HK-2 (cell line): ENCODE measurements around the gene OTOP3.
"Not testable (repeated sequence)": the region's sequence is repeated elsewhere in the genome, so short reads cannot be mapped to it uniquely, and the experiment has no call there.

Source experiments
- DNase-seq: peaks from one replicate; pipeline ENCODE4 v3.0.0-alpha.2; 2018; ENCODE audit not compliant: unreplicated experiment

OTOP3 gene, protein sequence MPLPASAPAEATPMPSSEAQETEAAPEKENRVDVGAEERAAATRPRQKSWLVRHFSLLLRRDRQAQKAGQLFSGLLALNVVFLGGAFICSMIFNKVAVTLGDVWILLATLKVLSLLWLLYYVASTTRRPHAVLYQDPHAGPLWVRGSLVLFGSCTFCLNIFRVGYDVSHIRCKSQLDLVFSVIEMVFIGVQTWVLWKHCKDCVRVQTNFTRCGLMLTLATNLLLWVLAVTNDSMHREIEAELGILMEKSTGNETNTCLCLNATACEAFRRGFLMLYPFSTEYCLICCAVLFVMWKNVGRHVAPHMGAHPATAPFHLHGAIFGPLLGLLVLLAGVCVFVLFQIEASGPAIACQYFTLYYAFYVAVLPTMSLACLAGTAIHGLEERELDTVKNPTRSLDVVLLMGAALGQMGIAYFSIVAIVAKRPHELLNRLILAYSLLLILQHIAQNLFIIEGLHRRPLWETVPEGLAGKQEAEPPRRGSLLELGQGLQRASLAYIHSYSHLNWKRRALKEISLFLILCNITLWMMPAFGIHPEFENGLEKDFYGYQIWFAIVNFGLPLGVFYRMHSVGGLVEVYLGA

DNA sequence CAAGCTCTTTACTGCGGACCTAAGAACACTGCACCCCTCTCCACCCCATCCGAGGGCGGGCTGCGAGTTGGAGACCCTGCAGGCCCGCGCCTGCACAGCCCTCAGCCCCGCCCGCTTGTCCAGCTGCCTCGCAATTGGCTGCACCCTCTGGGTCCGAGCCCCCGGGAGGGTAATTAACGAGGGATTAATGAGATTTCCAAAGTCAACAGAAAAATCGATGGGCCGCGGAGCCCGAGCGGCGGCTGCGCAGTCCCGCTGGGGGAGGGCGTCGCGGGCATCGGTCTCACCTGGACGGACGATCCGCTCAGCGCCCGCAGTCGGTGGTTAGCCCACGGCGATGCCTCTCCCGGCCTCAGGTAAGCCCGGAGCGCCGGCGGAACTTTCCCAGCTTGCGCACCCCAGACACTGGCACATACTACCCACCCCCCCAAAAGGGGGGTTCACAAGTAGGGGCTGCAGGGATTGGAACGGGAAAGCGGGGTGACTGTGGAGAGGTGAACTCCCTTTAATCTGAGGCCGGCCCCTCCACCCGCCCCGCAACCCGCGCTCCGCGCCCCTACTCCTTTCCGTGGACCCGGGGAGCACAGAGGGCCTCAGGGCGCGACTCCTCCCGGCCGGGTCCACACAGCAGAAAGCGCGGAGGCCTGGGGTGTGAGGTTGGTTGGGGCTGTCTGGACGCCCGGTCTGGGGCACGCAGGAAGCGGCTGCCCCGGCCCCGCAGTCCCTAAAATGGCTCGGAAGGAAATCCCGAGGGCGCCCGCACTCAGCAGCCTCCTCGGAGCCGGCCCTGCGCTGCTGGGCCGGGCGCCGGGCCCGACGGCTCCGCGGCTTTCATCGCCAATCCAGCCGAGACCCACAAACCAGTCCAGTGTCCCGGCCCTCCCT, at the start of gene OTOP3:
OTOP3 (plus strand) TSS at position 314 of the 885 bp plus-strand sequence; CDS start at position 338, 24 bp downstream.
- no peak for DNase-seq

DNA sequence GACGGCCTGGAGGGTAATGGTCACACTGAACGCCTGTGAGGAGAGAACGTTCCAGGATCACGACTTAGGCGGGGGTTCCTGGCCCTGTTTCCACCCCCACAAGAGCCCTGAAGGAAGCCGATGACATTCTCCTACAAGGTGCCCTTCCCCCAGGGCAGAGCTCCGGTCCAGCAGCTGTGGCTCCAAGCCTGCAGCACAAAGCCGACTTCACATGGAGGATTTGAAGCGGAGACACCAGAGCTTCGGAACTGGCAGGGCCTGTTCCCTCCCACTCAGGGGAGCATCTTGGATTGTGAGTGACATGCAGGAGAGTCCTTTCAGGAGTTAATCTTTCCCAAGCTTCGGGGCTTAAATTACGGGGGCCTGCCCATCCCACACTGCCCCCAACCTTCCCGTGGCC, 47.2 kb upstream of the OTOP3 start:
- no peak for DNase-seq

DNA sequence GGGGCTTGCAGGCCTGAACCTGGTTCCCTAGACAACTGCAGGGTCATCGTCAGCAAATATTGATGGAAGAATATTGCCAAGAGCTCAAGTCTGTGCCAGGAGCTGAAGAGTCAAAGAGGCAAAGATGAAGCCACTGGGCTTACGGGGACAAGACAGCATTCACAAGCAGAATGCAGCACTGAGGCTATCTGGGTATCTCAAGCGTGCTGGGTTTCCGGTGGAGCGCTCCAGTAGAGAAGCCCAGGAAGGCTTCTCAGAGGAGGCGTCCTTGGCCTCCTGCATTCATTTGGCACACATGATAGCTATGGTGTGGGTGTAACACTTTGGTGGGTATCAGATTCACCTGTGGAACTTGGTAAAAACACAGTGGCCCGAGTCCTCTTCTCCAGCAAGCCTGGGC, 45.1 kb upstream of the OTOP3 start:
- no peak for DNase-seq

DNA sequence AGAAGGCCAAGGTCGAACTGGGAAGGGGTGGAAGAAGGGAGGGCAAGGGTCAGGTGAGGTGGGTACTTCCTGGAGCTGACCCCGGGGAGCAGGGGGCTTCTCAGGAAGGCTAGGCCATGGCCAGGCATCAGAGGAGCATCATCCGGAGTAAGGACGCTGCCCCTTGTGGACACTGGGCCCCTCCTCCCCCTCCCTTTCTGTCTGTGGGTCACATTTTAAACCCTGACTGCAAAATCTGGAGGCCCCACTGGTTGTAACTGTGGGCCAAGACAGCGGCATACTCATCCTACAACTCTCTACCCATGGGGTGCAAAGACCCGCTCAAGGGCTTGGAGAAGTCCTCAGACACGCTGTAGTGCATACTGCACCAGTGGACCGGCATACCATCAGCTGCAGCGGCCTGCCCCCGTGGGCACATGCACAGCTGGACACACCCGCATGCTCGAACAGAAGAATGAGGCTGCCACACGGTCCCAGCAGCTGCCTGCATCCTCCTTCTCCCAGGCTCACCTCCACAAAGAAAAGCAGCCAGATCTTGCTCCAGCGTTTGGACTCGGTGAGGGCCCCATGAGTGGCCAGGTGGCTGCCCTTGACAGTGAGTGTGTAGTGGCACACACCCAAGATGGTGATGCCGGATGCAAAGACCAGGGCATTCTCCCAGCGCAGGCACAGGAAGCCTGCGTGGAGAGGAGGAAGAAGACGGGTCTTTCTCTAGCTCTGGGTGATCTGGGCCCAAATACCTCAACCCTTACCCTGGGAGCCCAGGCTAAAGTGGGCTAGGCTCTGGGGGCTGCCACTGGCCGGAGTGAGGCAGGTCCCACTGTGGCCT, 43.5 kb upstream of the OTOP3 start:
- DNase-seq = no peak

DNA sequence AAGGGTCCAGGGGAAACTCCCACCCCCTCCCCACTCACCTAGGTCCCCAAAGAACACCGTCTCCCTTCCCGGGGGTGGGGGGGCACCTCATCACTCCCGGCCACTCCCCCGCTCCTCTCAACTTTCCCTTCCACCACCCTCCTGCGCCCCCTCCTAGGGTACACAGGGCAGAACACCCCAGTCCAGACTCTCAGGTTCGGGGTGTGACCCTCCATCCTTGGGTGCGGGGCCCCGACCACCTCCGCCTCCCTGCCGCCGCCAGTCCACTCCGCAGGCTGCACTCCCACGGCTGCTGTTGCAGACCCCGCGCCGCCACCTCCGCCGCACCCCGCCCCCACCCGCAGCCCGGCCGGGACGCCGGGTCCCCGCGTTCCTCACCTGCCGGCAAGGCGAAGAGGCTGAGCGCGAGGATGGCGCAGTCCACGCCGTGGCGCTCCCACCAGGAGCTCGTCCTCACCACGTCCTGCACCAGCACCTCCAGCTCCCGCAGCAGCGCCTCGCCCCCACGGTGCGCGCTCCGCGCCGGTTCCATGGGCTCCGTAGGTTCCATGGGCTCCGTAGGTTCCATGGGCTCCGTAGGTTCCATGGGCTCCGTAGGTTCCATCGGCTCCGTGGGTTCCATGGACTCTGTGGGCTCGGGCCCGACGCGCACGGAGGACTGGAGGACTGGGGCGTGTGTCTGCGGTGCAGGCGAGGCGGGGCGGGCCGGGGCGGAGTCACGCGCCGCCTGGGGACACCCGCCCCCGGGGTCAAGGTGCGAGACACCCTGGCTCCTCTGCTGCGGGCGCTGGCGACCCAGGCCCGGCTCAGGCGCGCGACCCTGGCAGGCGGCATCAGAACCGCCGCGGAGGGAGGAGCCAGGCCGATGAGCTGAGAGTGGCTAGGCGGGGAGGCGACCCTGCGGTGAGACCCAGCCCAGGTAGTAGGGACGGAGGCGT, 42.5 kb upstream of the OTOP3 start, which contains the start of gene FADS6:
FADS6 (minus strand) TSS at position 660 of the 938 bp plus-strand sequence; CDS start at position 622, 38 bp downstream.
- DNase-seq = no peak

DNA sequence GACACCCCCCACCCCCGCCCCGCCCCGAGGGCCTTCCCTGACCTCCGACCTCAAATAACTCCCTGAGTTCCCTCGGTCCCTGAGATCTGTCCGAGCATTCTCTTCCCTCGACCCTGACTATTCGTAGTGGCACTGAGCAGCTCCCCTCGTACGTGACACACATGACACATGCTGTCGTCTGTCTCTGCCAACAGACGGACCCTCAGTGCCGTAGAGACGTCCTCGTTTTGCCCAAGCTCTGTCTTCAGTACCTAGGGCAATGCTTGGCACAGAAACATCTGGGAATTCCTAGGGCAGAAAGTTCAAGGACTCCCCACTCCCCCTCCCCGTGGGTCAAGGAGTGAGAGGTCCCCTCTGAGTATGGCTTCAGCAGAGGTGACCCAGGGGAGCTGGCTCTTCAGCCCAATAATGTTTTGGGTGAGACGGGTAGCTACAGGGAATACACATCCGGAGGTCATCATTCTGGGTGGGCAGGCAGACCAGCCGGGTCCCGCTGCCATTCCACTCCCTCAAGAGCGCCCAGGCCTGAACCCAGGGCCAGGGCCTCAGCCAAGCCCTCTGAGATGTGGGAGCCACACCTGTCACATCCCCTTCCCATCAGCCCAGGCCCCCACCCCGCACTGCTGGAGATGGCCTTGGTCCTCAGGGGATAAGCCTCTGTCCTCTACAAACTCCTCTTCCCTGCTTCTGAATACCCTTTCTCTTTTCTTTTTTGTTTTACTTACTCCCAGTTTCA, 41.6 kb upstream of the OTOP3 start:
- no peak for DNase-seq

DNA sequence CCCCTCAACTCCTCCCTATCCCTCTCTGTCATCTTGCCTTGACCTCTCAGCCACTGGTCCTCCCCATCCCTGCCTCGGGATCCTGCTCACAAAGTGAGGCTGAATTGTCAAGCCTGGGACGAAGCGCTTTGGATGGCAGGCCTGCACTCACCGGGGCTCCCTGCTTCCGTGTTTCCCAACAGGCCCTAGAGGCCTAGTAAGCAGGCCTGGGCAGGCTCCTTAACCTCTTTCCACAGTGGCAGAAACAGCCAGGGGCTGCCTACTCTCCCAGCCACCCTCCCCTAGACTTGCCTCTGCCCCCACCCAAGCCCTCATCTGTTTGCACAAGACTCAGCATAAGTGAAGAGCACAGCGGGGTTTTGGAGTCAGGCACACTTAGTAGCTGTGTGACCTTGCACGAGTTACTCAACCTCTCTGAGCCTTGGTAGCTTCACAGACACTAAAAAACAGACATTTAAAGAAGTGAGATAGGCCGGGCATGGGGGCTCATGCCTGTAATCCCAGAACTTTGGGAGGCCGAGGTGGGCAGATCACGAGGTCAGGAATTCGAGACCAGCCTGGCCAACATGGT, 37.2 kb upstream of the OTOP3 start:
- DNase-seq = no peak

DNA sequence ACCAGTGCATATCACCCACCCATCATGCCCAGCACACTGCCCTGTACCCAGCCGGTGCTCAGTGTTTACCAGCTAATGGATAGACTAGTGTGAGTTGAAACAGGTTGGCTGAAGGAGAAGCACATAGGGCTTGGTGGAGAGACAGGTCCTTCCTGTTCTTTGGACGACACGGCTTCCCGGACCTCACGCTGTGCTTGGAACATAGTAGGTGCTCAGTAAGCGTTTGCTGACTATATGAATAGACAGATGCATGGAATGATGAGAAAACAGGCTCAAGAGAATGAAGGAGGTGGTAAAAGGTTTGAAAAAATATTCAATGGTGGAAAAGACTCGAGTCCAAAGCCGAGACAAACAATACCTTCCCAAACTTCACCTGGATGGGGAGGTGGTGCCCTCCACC, 35.5 kb upstream of the OTOP3 start:
- DNase-seq = no peak

DNA sequence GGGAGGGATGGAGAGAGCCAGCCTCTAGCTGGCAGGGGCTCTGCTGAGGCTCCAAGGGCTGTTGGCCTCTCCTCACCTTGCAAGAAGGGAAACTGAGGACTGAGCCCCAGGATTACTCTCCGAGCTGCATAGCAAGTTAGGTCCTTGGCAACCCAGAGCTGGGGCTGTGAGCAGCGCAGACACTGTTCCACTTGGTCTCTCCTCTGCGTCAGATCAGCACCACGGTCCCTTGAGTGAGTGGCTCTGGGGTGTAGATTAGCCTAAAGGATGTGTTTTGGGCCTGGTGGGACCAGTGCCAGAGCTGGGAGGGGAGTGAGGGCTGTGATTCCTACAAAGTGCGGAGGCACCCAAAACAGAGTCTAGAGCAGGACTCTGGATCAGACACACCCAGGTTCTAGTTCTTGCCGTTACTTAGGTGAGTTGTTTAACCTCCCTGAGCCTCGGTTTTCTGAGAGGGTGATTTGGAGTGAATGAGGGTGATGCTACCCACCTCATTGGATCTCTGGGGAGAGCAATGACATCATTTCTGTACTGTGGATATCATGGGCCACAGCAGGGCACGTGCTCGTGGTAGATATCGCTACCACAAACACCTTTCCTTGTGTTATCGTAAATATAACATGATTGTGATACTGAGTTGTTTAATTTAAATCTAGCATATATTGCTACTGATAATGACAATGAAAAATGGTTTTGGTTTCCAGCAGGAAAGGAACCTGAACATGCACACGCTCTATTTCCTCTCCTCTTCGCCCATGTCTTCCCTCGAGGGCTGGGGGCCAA, 34.2 kb upstream of the OTOP3 start:
- DNase-seq = no peak

DNA sequence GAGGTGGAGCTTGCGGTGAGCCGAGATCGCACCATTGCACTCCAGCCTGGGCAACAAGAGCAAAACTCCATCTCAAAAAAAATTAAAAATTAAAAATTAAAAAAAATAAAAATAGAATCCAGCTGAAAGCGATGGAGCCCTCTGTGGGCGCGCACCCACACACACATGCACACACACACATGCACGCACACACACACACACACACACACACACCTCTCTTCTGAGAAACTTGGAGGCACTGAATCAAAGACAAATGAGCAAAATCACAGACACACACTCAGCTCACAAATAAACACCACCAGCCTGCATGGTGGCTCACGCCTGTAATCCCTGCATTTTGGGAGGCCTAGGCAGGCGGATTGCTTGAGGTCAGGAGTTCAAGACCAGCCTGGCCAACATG, 32.7 kb upstream of the OTOP3 start:
- DNase-seq = no peak

DNA sequence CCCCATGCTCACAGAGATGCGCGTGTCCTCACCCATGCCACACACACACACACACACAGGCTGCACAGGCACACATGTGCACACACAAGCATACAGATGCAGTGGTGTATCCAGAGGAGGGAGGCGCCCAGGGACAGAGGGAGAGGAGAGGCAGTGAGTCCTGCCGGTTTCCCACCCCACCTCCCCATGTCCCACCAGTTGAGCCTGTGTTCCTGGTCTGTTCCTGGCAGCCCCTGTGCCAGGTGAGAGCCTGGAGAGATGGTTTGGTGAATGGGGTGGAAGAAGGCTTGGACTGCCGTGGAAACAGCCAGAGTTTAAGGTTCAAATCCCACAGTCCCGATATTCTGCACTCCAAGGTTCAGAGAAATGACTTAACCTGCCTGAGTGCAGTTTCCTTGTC, 32.0 kb upstream of the OTOP3 start:
- DNase-seq = no peak

DNA sequence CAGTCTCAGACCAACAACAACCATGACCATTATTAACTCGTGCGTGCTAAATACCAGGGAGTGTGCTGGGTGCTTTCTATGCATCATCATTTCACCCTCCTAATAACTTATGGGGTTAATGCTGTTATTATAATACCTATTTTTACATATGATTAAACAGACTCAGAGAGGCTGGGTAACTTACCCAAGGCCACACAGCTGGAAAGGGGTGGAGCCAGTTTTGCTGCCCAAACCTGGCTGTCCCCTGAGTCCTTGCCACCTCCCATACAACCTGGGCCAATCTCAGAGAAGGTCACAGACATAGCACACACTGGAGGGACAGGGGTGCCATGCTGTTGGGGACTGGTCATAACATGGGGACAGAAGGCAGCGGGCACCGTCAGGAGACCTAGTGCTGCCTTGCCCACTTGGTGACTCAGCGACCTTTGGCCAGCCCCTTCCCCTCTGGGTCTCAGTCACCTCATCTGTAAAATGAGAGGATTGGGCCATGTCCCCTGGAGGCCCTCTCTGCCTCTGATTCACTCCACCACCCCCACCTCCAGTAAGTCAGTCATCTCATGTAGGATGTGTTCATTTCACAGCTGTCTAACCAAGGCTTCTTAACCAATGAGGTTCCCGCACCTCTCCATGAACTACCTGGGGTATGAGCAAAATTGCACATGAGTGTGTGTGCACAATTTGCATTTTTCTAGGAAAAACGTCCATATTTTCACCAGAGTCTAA, 30.9 kb upstream of the OTOP3 start:
- no peak for DNase-seq

DNA sequence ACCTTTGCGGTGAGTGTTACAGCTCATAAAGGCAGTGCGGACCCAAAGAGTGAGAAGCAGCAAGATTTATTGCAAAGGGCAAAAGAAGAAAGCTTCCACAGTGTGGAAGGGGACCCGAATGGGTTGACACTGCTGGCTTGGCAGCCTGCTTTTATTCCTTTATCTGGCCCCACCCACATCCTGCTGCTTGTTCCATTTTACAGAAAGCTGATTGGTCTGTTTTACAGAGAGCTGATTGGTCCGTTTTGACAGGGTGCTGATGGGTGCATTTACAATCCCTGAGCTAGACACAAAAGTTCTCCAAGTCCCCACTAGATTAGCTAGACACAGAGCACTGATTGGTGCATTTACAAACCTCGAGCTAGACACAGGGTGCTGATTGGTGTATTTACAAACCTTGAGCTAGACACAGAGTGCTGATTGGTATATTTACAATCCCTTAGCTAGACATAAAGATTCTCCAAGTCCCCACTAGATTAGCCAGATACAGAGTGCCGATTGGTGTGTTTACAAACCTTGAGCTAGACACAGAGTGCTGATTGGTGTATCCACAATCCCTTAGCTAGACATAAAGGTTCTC, 29.4 kb upstream of the OTOP3 start:
- not testable (repeated sequence) for DNase-seq

DNA sequence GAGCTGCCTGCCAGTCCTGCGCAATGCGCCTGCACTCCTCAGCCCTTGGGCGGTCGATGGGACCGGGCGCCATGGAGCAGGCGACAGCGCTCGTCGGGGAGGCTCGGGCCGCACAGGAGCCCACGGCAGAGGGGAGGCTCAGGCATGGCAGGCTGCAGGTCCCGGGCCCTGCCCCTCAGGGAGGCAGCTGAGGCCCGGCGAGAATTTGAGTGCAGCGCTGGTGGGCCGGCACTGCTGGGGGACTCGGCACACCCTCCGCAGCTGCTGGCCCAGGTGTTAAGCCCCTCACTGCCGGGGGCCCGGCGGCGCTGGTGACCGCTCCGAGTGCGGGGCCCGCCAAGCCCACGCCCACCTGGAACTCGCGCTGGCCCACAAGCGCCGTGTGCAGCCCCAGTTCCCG, 28.7 kb upstream of the OTOP3 start:
- DNase-seq = no peak

DNA sequence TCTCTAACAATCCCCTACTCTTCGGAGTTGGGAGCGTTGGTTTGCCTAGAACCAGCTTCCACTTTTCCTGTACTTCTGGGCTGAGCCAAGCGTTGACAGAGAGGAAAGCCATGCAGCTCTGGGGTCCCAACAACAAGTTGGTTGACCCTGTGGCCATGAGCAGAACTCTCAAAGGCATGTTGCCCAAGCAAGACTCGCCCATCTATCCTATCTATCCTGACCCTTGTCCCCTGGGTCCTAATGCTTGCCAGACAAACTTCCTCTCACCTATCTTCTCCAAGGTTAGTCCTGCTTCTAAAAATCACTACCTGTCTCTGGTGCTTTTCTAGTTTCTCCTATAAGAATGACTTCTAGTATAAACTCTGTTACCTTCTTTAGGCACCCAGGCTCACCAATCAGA, 26.6 kb upstream of the OTOP3 start:
- not testable (repeated sequence) for DNase-seq

DNA sequence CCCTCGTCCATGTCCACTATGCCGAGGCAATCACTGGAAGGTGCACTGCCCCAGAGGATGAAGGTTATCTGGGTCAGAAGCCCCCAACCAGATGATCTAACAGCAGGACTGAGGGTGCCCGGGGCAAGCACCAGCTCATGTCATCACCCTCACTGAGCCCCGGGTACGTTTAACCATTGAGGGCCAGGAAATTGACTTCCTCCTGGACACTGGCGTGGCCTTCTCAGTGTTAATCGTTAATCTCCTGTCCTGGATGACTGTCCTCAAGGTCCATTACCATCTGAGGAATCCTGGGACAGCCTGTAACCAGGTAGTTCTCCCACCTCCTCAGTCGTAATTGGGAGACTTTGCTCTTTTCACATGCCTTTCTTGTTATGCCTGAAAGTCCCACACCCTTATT, 24.3 kb upstream of the OTOP3 start:
- DNase-seq = not testable (repeated sequence)

DNA sequence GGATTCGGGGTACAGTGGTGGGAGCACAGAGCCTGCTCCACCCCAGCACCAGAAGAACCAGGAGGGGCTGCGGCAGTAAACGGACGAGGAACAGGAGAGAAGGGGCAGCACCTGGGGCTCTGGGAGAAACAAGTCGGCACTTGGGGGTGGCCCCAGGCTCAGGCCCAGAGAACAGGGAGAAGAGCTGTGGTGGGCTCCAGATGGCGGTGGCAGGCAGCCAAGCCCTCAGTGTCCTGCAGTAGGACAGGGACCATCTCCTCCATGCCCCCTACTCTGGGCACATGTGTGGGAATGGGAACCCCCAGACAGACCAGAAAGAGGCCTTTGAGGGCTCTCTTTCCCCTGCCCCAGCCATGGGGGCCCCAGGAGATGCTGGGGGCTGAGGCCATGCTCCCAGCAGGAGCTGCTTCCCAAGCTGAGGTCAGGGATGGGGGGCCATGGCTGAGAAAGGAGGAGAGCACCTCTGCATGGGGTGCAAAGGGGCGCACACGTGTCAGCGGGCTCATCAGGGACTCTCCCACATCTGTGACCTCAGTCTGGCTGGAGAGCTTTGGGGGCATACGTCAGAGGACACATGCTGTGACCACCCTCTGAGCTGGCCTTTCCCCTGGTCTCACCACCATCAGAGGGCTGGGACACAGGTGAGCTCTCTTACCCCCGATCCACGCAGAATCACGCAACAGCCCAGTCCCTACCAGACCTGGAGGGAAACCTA, 19.4 kb upstream of the OTOP3 start:
- DNase-seq = no peak
